22Rv1 (cell line): ENCODE results near the gene LMBRD1.

Source experiments
- ZFX ChIP-seq: fragments of 450-650 bp; IDR thresholded peaks from 2 replicates; pipeline ENCODE4 v1.6.1; 2017; ENCODE audit warnings: antibody characterized with exemption, borderline replicate concordance
- TF ChIP-seq, protein P1 (sequence below): fragments of 450-650 bp; IDR thresholded peaks from 2 replicates; pipeline ENCODE4 v1.5.1; 2017; ENCODE audit warnings: mild to moderate bottlenecking

DNA sequence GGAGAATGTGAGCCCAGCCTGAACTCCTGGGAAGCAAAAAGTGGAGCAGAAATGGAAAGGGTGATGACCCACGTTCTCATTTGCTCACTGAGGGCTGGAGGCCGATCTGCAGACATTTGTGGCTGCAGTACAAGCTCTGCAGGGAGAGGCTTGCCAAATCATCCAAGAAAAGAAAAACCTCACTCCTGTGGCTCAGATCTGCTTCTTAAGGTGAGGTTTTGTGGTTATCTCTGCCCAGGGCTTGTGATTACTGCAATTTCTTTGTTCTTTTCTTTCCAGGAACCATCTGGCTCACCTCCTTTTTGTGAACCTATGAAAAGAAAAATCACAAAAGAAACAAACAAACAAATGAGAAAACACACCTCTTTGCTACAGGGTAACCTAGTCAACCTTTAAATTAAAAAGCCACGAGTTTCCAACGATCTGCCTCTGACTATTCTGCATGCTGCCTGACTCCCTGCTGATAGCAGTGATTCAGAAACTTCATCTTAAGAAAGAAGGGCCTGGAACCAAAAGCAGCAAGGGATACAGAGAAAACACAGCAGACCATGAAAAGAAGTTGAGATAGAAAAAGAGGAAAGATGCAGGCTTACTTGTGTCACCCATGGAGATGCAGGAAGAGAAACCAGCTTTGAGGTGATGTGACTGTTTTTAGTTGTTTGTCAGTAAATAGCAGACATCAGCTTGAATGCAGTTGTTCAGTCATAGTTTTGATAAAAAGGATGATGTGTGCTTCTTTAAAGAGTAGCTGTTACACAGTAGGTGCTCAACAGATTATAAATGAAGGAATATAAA lies 165.1 kb downstream of the LMBRD1 start:
- no peak for TF ChIP-seq ZFX
- TF ChIP-seq, protein P1, sequence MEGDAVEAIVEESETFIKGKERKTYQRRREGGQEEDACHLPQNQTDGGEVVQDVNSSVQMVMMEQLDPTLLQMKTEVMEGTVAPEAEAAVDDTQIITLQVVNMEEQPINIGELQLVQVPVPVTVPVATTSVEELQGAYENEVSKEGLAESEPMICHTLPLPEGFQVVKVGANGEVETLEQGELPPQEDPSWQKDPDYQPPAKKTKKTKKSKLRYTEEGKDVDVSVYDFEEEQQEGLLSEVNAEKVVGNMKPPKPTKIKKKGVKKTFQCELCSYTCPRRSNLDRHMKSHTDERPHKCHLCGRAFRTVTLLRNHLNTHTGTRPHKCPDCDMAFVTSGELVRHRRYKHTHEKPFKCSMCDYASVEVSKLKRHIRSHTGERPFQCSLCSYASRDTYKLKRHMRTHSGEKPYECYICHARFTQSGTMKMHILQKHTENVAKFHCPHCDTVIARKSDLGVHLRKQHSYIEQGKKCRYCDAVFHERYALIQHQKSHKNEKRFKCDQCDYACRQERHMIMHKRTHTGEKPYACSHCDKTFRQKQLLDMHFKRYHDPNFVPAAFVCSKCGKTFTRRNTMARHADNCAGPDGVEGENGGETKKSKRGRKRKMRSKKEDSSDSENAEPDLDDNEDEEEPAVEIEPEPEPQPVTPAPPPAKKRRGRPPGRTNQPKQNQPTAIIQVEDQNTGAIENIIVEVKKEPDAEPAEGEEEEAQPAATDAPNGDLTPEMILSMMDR, result no peak
